H9 (cell line): ENCODE data around the gene DGKB. TPM values are rescaled to one million over a fixed set of nuclear protein-coding genes. Genes with fewer than 3 reads are reported as not detected.

ENCODE experiments used
- DNase-seq: peaks from one replicate; pipeline ENCODE4 v3.0.0-alpha.2; 2017
- H2AFZ ChIP-seq: one replicate; pipeline ENCODE4 v1.6.1; 2013; ENCODE audit warnings: mild to moderate bottlenecking, low read length, control low read depth, moderate library complexity
- H2AK5ac ChIP-seq: 2 replicates; pipeline ENCODE4 v1.6.1; 2013; ENCODE audit warnings: low read length, control low read depth, mixed read lengths; ENCODE audit not compliant: insufficient read length
- H2BK120ac ChIP-seq: one replicate; pipeline ENCODE4 v1.6.1; 2013; ENCODE audit warnings: low read depth, mild to moderate bottlenecking, low read length, control low read depth, inconsistent platforms; ENCODE audit not compliant: poor library complexity, severe bottlenecking
- H2BK12ac ChIP-seq: 2 replicates; pipeline ENCODE4 v1.6.1; 2013; ENCODE audit warnings: low read length, control low read depth, mixed read lengths, low read depth; ENCODE audit not compliant: insufficient read length
- H2BK15ac ChIP-seq: 2 replicates; pipeline ENCODE4 v1.6.1; 2013; ENCODE audit warnings: low read depth, low read length, control low read depth
- H2BK20ac ChIP-seq: one replicate; pipeline ENCODE4 v1.6.1; 2013; ENCODE audit warnings: low read depth, mild to moderate bottlenecking, low read length, control low read depth, inconsistent platforms; ENCODE audit not compliant: poor library complexity, severe bottlenecking
- H2BK5ac ChIP-seq: 2 replicates; pipeline ENCODE4 v1.6.1; 2013; ENCODE audit warnings: low read length, control low read depth, mixed read lengths; ENCODE audit not compliant: insufficient read length
- H3K14ac ChIP-seq: 2 replicates; pipeline ENCODE4 v1.6.1; 2013; ENCODE audit warnings: low read length, control low read depth; ENCODE audit not compliant: insufficient read depth
- H3K18ac ChIP-seq: 2 replicates; pipeline ENCODE4 v1.6.1; 2013; ENCODE audit warnings: low read depth, mild to moderate bottlenecking, mixed read lengths, low read length, control low read depth; ENCODE audit not compliant: insufficient read length
- H3K23ac ChIP-seq: 2 replicates; pipeline ENCODE4 v1.6.1; 2013; ENCODE audit warnings: low read length, control low read depth, mixed read lengths, low read depth; ENCODE audit not compliant: insufficient read length
- H3K23me2 ChIP-seq: 2 replicates; pipeline ENCODE4 v1.6.1; 2013; ENCODE audit warnings: low read depth, mild to moderate bottlenecking, mixed read lengths, low read length, control low read depth; ENCODE audit not compliant: insufficient read length, poor library complexity, severe bottlenecking
- H3K27ac ChIP-seq: 2 replicates; pipeline ENCODE4 v1.5.1; 2013; ENCODE audit warnings: low read length, control low read depth, mixed read lengths, low read depth; ENCODE audit not compliant: insufficient read length
- H3K27me3 ChIP-seq: 2 replicates; pipeline ENCODE4 v1.6.1; 2013; ENCODE audit warnings: low read length, control low read depth, inconsistent platforms; ENCODE audit not compliant: insufficient read depth
- H3K4ac ChIP-seq: 2 replicates; pipeline ENCODE4 v1.6.1; 2013; ENCODE audit warnings: low read depth, mild to moderate bottlenecking, control low read depth, inconsistent platforms, low read length, moderate library complexity
- H3K4me1 ChIP-seq: 2 replicates; pipeline ENCODE4 v1.6.1; 2013; ENCODE audit warnings: low read length, control low read depth, inconsistent platforms; ENCODE audit not compliant: insufficient read depth
- H3K4me2 ChIP-seq: 2 replicates; pipeline ENCODE4 v1.6.1; 2013; ENCODE audit warnings: low read length, control low read depth, mixed read lengths; ENCODE audit not compliant: insufficient read length, insufficient read depth
- H3K56ac ChIP-seq: 2 replicates; pipeline ENCODE4 v1.6.1; 2013; ENCODE audit warnings: low read depth, mild to moderate bottlenecking, mixed read lengths, low read length, control low read depth; ENCODE audit not compliant: insufficient read length
- H3K79me1 ChIP-seq: 2 replicates; pipeline ENCODE4 v1.6.1; 2013; ENCODE audit warnings: low read depth, mild to moderate bottlenecking, moderate library complexity, low read length, control low read depth, inconsistent platforms; ENCODE audit not compliant: insufficient read depth, poor library complexity, severe bottlenecking
- H3K79me2 ChIP-seq: 2 replicates; pipeline ENCODE4 v1.6.1; 2013; ENCODE audit warnings: low read length, control low read depth, inconsistent platforms; ENCODE audit not compliant: insufficient read depth
- H3K9ac ChIP-seq: 2 replicates; pipeline ENCODE4 v1.6.1; 2013; ENCODE audit warnings: low read length, control low read depth, mixed read lengths; ENCODE audit not compliant: insufficient read length; ENCODE audit errors: extremely low read depth
- H3K9me3 ChIP-seq: one replicate; pipeline ENCODE4 v1.6.1; 2013; ENCODE audit warnings: low read depth, low read length, inconsistent platforms; ENCODE audit not compliant: control insufficient read depth
- H3T11ph ChIP-seq: one replicate; pipeline ENCODE4 v1.6.1; 2013; ENCODE audit warnings: mild to moderate bottlenecking, low read length, control low read depth, inconsistent platforms
- H4K20me1 ChIP-seq: one replicate; pipeline ENCODE4 v1.6.1; 2013; ENCODE audit not compliant: control insufficient read depth, insufficient read length, insufficient read depth
- H4K5ac ChIP-seq: 2 replicates; pipeline ENCODE4 v1.6.1; 2013; ENCODE audit warnings: low read depth, mild to moderate bottlenecking, mixed read lengths, low read length, control low read depth; ENCODE audit not compliant: insufficient read length
- H4K8ac ChIP-seq: replicated peaks from 2 replicates; pipeline ENCODE4 v1.6.1; 2013; ENCODE audit warnings: low read length, control low read depth, mixed read lengths, low read depth; ENCODE audit not compliant: insufficient read length
- H4K91ac ChIP-seq: 2 replicates; pipeline ENCODE4 v1.6.1; 2013; ENCODE audit warnings: low read depth, mild to moderate bottlenecking, moderate library complexity, mixed read lengths, low read length, control low read depth; ENCODE audit not compliant: insufficient read length
- H3K27ac Mint-ChIP-seq, 3 experiments: 2 replicates in 2 of 3; 3 replicates in 1 of 3; pipeline ENCODE4 v1.8.0; 2020 to 2021; ENCODE audit warnings: mixed read lengths in 3 of 3, mild to moderate bottlenecking in 1 of 3, moderate library complexity in 1 of 3
- H3K27me3 Mint-ChIP-seq: 2 replicates; pipeline ENCODE4 v1.8.0; 2021; ENCODE audit warnings: low read depth, mild to moderate bottlenecking, moderate library complexity, mixed read lengths
- H3K36me3 Mint-ChIP-seq, 3 experiments: 2 replicates in 2 of 3; 3 replicates in 1 of 3; pipeline ENCODE4 v1.8.0; 2020 to 2021; ENCODE audit warnings: low read depth in 3 of 3, mixed read lengths in 3 of 3; ENCODE audit not compliant: insufficient read depth in 1 of 3
- H3K4me1 Mint-ChIP-seq, 2 experiments: 2 replicates each; pipeline ENCODE4 v1.8.0; 2020; ENCODE audit warnings: mixed read lengths in 2 of 2
- H3K4me3 Mint-ChIP-seq, 2 experiments: 2 replicates in 1 of 2; 3 replicates in 1 of 2; pipeline ENCODE4 v1.8.0; 2020 to 2021; ENCODE audit warnings: mild to moderate bottlenecking in 2 of 2, mixed read lengths in 2 of 2, moderate library complexity in 1 of 2
- H3K9me3 Mint-ChIP-seq, 2 experiments: 2 replicates in 1 of 2; 3 replicates in 1 of 2; pipeline ENCODE4 v1.8.0; 2020; ENCODE audit warnings: mild to moderate bottlenecking in 2 of 2, mixed read lengths in 2 of 2, moderate library complexity in 1 of 2
- CTCF ChIP-seq: fragments of 200-600 bp; sonication (generic); conservative IDR thresholded peaks from 3 replicates; pipeline ENCODE4 v1.8.0; 2021; ENCODE audit warnings: antibody characterized with exemption, mild to moderate bottlenecking
- total RNA-seq: library from RNA; stranded (reverse); gene quantifications from 2 replicates; pipeline ENCODE4 v1.2.1, GENCODE V29; 2021

The DGKB gene
- total RNA-seq, 1 experiment from 2014 or later = 0.26 TPM

- H3K9me3 Mint-ChIP-seq = no peaks in the 10 kb centered on the region
- Histone ChIP-seq H2AFZ (no peak overlapping the region), H3K4me2 (no peak overlapping the region), H3K79me1 (no peaks in the 10 kb centered on the region), H2BK15ac (no peak overlapping the region), H3K23ac (no peak overlapping the region), H3K56ac (no peak overlapping the region), H3K23me2 (no peaks in the 10 kb centered on the region), H3K27me3 (no peaks in the 10 kb centered on the region), H4K20me1 (no peaks in the 10 kb centered on the region), H3K9ac (no peak overlapping the region), H4K5ac (no peak overlapping the region), H3K27ac (no peak overlapping the region), H2BK12ac (no peak overlapping the region), H2AK5ac (no peak overlapping the region), H3K4ac (no peak overlapping the region), H3T11ph (no peak overlapping the region), H2BK120ac (no peak overlapping the region), H2BK20ac (no peak overlapping the region), H3K79me2 (no peaks in the 10 kb centered on the region), H3K4me1 (no peaks in the 10 kb centered on the region), H4K91ac (no peak overlapping the region), H3K9me3 (no peaks in the 10 kb centered on the region), H2BK5ac (no peak overlapping the region), H3K18ac (no peak overlapping the region), H3K14ac (no peak overlapping the region), H4K8ac (no peak overlapping the region)
- no peak for DNase-seq
- no peaks in the 10 kb centered on the region for H3K4me1 Mint-ChIP-seq
- no peaks in the 10 kb centered on the region for H3K36me3 Mint-ChIP-seq
- TF ChIP-seq CTCF = no peak
- H3K4me3 Mint-ChIP-seq = no peak overlapping the region
- H3K27me3 Mint-ChIP-seq = no peaks in the 10 kb centered on the region
- no peak overlapping the region for H3K27ac Mint-ChIP-seq
Observed at GRCh38 chr7:14207711-14208110, 694.8 kb downstream of the DGKB start.
